Vagina (tissue), 2 donors: ENCODE data around the gene ATP5F1E. TPM values are rescaled to one million over a fixed set of nuclear protein-coding genes. Genes with fewer than 3 reads are reported as not detected.

Experiments used
- DNase-seq, 2 donors: peaks; one replicate each; pipeline ENCODE4 v3.0.0-alpha.2; 2017; ENCODE audit errors: extremely low spot score in 2 of 2
- H3K27ac ChIP-seq: fragments of 200-600 bp; sonication (generic); one replicate; pipeline ENCODE4 v1.5.1; 2019
- H3K27me3 ChIP-seq: fragments of 200-600 bp; sonication (generic); one replicate; pipeline ENCODE4 v1.5.1; 2019
- H3K36me3 ChIP-seq, 2 donors: fragments of 200-600 bp; sonication (generic); one replicate each; pipeline ENCODE4 v1.5.1; 2017 to 2019
- H3K4me1 ChIP-seq: fragments of 200-600 bp; sonication (generic); one replicate; pipeline ENCODE4 v1.5.1; 2019
- H3K4me3 ChIP-seq, 2 donors: fragments of 200-600 bp; sonication (generic); 1 replicate in 1 of 2; 2 replicates in 1 of 2; pipeline ENCODE4 v1.5.1; 2016 to 2019
- H3K9me3 ChIP-seq: fragments of 200-600 bp; sonication (generic); one replicate; pipeline ENCODE4 v1.5.1; 2019
- POLR2A ChIP-seq, 2 donors: fragments of 450-650 bp; IDR thresholded peaks; one replicate each; pipeline ENCODE4 v1.6.1; 2017; ENCODE audit warnings: antibody characterized with exemption in 2 of 2, mild to moderate bottlenecking in 2 of 2, moderate library complexity in 2 of 2
- POLR2AphosphoS5 ChIP-seq, 2 donors: sonication (generic); formaldehyde crosslinking; IDR thresholded peaks; one replicate each; pipeline ENCODE4 v1.9.0; 2017; ENCODE audit warnings: antibody characterized with exemption in 2 of 2, mild to moderate bottlenecking in 2 of 2, low read depth in 1 of 2; ENCODE audit not compliant: insufficient read depth in 1 of 2
- intact Hi-C: fragments of 100-400 bp; cut with DNase I; formaldehyde crosslinking; loops from one replicate; pipeline ENCODE4 v1.15.1; 2023
- total RNA-seq: library from RNA; depleted of rRNA; stranded (reverse); fragments of >200 nt; gene quantifications from one replicate; pipeline ENCODE4 v1.2.3, GENCODE V29; 2016
- TF ChIP-seq, protein P1 (sequence below), 3 experiments: fragments of 450-650 bp in 2 of 3; fragments of 200-600 bp in 1 of 3; sonication (generic) in 1 of 3; IDR thresholded peaks; one replicate each; pipeline ENCODE4 v1.5.1; 2017 to 2019; ENCODE audit warnings: antibody characterized with exemption in 3 of 3, mild to moderate bottlenecking in 2 of 3, moderate library complexity in 2 of 3

Gene ATP5F1E
- total RNA-seq, 1 donor from 2014 or later: 22.8 TPM

DNA sequence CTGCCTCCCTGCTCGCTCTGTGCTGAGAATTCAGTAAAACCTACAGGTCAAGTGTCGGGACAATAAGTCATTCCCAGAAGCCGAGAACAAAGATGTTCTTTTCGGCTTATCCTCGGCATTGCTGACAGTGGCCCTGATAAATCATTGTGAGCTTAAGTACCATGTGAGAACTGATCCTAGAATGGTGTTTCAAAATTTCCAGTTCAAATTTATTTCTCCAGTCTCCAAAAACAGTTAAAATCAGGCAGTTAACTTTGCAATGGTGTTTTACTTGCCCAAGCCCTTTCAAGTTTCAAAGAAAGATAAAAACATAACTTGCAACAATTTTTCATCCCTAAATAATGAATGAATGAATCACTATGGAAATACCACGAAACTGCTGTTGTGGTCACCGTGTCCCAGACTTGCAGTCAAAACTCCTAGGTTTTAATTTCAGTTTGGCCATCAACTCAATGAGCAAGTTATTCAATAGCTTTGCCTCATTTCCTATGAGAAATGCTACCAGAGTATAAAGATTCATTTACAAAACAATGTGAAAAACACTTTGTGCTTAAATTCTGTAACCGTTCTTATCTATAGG lies 4.3 kb downstream of the ATP5F1E start:
- no peaks in the 10 kb centered on the region for H3K27me3 ChIP-seq
- peaks cover 51% of the 10 kb centered on the region for H3K4me1 ChIP-seq
- TF ChIP-seq, protein P1, sequence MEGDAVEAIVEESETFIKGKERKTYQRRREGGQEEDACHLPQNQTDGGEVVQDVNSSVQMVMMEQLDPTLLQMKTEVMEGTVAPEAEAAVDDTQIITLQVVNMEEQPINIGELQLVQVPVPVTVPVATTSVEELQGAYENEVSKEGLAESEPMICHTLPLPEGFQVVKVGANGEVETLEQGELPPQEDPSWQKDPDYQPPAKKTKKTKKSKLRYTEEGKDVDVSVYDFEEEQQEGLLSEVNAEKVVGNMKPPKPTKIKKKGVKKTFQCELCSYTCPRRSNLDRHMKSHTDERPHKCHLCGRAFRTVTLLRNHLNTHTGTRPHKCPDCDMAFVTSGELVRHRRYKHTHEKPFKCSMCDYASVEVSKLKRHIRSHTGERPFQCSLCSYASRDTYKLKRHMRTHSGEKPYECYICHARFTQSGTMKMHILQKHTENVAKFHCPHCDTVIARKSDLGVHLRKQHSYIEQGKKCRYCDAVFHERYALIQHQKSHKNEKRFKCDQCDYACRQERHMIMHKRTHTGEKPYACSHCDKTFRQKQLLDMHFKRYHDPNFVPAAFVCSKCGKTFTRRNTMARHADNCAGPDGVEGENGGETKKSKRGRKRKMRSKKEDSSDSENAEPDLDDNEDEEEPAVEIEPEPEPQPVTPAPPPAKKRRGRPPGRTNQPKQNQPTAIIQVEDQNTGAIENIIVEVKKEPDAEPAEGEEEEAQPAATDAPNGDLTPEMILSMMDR (IDR thresholded peaks at IDR 0.05): no peak
- H3K36me3 ChIP-seq: peaks cover 0 to 54% of the 10 kb centered on the region in 2 donors
- H3K9me3 ChIP-seq: no peaks in the 10 kb centered on the region
- intact Hi-C loops: no loop called here
- H3K27ac ChIP-seq: no peak overlapping the region
- DNase-seq: no peak
- no peak overlapping the region for H3K4me3 ChIP-seq

DNA sequence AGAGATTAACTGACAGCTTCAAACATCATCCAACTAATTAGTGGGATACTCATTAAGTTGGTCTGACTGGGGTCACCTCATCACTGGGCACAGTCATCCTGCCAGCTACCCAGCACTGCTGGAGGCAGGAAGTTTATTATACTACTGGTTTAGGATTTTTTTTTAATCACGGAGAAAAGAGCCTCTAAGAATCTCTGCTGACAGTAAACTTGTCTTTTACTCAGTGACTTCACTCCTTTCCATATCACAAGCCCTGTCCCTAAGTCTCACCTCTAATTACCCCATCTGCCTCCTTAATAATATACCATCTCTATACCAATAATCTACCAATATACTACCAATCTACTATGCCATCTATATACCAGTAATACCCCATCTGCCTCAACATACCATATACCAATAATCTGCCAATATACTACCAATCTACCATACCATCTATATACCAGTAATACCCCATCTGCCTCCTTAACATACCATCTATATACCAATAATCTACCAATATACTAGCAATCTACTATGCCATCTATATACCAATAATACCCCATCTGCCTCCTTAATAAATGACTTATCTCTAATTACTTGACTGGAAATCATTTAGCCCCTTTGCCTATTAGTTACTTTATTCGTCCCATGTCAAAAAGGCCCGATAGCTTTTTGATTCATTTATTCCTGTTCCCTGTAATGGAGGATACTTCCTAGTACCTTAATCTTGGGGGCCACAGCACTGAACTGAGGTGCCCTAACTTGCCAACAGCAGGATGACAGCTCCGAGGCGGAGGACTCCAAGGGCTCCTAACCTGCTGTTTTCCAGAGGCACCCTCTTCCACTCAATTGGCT lies 5.0 kb downstream of the ATP5F1E start:
- peaks cover 49% of the 10 kb centered on the region for H3K4me1 ChIP-seq
- intact Hi-C loops: no loop called here
- no peaks in the 10 kb centered on the region for H3K27me3 ChIP-seq
- DNase-seq: no peak
- H3K4me3 ChIP-seq: no peak overlapping the region
- no peak overlapping the region for H3K27ac ChIP-seq
- no peaks in the 10 kb centered on the region for H3K9me3 ChIP-seq
- H3K36me3 ChIP-seq: peaks cover 0 to 58% of the 10 kb centered on the region in 2 donors
- TF ChIP-seq, protein P1 (IDR thresholded peaks at IDR 0.05): no peak

DNA sequence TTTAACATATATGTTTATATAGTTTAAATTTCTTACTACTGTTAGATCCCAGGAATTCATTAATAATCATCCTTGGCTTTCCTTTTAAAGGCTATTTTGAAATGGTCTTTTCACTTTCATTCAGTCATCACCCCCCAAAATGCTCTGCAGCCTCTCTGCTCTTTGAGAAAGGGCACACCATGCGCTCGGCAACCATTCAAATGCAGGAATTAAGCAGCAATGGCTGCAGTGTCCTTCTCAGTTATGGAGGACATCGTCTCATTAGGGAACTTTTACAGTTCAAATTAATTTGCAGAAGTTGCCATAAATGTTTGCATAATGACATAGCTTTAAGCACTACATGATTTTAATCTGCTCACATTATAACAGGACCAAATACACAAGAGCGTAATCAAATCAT lies 6.6 kb downstream of the ATP5F1E start:
- H3K27me3 ChIP-seq: no peaks in the 10 kb centered on the region
- TF ChIP-seq POLR2AphosphoS5 (IDR thresholded peaks at IDR 0.05; ENCODE audit: insufficient read depth in 1 of 2, low read depth in 1 of 2): no peak
- TF ChIP-seq, protein P1 (IDR thresholded peaks at IDR 0.05): no peak
- TF ChIP-seq POLR2A (IDR thresholded peaks at IDR 0.05): no peak
- H3K4me1 ChIP-seq: peaks cover 40% of the 10 kb centered on the region
- intact Hi-C loops: no loop called here
- H3K36me3 ChIP-seq: peaks cover 0 to 58% of the 10 kb centered on the region in 2 donors
- no peaks in the 10 kb centered on the region for H3K9me3 ChIP-seq
- no peak for DNase-seq
- no peak overlapping the region for H3K4me3 ChIP-seq
- no peak overlapping the region for H3K27ac ChIP-seq

DNA sequence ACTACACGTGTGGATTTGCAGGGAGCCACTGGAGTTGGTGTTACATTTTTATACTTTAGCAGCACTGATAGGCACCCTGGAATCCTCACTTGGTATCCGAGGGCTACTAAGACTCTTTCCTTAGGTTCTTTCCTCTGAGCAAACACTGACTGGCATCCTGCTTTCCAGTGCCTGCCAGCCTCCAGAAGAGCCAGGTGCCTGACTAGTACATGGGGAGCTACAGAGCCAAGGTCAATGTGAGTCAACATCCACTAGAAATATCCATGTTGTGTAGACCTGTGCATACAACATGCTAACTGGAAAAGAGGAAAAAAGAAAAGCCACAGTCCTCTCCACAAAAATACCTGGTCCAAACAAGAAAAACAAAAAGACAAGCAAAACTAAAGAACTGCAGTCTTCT lies 7.0 kb downstream of the ATP5F1E start:
- intact Hi-C loops: no loop called here
- H3K9me3 ChIP-seq: no peaks in the 10 kb centered on the region
- no peak overlapping the region for H3K4me3 ChIP-seq
- DNase-seq: no peak
- peaks cover 35% of the 10 kb centered on the region for H3K4me1 ChIP-seq
- TF ChIP-seq POLR2AphosphoS5 (IDR thresholded peaks at IDR 0.05; ENCODE audit: insufficient read depth in 1 of 2, low read depth in 1 of 2) (no peak), POLR2A (IDR thresholded peaks at IDR 0.05) (no peak)
- TF ChIP-seq, protein P1 (IDR thresholded peaks at IDR 0.05): no peak
- no peaks in the 10 kb centered on the region for H3K27me3 ChIP-seq
- peaks cover 0 to 54% of the 10 kb centered on the region in 2 donors for H3K36me3 ChIP-seq
- no peak overlapping the region for H3K27ac ChIP-seq

DNA sequence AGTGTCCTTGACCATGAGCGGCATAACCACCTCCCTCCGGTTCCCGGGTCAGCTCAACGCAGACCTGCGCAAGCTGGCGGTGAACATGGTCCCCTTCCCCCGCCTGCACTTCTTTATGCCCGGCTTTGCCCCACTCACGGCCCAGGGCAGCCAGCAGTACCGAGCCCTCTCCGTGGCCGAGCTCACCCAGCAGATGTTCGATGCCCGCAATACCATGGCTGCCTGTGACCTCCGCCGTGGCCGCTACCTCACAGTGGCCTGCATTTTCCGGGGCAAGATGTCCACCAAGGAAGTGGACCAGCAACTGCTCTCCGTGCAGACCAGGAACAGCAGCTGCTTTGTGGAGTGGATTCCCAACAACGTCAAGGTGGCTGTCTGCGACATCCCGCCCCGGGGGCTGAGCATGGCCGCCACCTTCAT lies 8.0 kb downstream of the ATP5F1E start:
- no peak for DNase-seq
- intact Hi-C loops: no loop called here
- no peaks in the 10 kb centered on the region for H3K9me3 ChIP-seq
- H3K27ac ChIP-seq: no peak overlapping the region
- peaks cover 0 to 45% of the 10 kb centered on the region in 2 donors for H3K36me3 ChIP-seq
- no peaks in the 10 kb centered on the region for H3K27me3 ChIP-seq
- peaks cover 26% of the 10 kb centered on the region for H3K4me1 ChIP-seq
- no peak overlapping the region for H3K4me3 ChIP-seq
- no peak for TF ChIP-seq POLR2A (IDR thresholded peaks at IDR 0.05)
- TF ChIP-seq, protein P1 (IDR thresholded peaks at IDR 0.05): no peak
- TF ChIP-seq POLR2AphosphoS5 (IDR thresholded peaks at IDR 0.05; ENCODE audit: insufficient read depth in 1 of 2, low read depth in 1 of 2): no peak
